ELR (cell line): ENCODE results near the gene MCAM.

Experiments
- DNase-seq: peaks from one replicate; pipeline ENCODE4 v3.0.0-alpha.2; 2015; ENCODE audit warnings: low read depth

Gene MCAM

GRCh38 chr11:119262668-119263351, 54.1 kb downstream of the MCAM start:
- DNase-seq, result peak; percentile 82

DNA sequence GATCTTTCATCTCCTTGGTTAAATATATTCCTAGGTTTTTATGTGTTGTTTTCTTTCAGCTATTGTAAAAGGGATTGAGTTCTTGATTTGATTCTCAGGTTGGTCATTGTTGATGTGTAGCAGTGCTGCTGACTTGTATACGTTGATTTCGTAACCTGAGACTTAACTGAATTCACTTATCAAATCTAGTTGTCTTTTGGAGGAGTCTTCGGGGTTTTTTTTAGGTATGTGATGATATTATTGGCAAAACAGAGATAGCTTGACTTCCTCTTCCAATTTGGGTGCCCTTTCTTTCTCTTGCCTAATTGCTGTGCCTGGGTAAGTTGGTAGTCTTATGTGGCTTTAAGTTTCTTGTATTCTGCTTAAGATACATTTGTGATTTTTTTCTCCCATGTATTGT, 57.9 kb downstream of the MCAM start:
- DNase-seq, result no peak
